NCI-H2196 (cell line): ENCODE data around the gene BCAS3.
"Not testable (repeated sequence)": the region's sequence is repeated elsewhere in the genome, so short reads cannot be mapped to it uniquely, and the experiment has no call there.

Experiments used
- DNase-seq: peaks from one replicate; lab custom pipeline; 2025; ENCODE audit not compliant: unreplicated experiment; lab: John Stamatoyannopoulos, UW

The BCAS3 gene

GRCh38 chr17:61431594-61432311, 754.1 kb downstream of the BCAS3 start:
- no peak for DNase-seq

GRCh38 chr17:61436273-61436672, 758.6 kb downstream of the BCAS3 start:
- no peak for DNase-seq

- no peak for DNase-seq
Measured at GRCh38 chr17:61436995-61437704, 759.5 kb downstream of the BCAS3 start.

GRCh38 chr17:61440697-61441096, 763.0 kb downstream of the BCAS3 start:
- DNase-seq: no peak

GRCh38 chr17:61441507-61441906, 763.9 kb downstream of the BCAS3 start:
- not testable (repeated sequence) for DNase-seq

- no peak for DNase-seq
Measured at GRCh38 chr17:61442136-61442775, 764.6 kb downstream of the BCAS3 start.
